ENCODE results near the gene DIAPH2.

GRCh38 chrX:97065973-97066372 is 381.3 kb downstream of the DIAPH2 start:
- TF ChIP-seq MYC (IDR thresholded peaks at IDR 0.05; ENCODE audit: low read depth, low read length) (no peak), CTCF (IDR thresholded peaks at IDR 0.05; ENCODE audit: low read depth, low read length) (no peak), POLR2A (IDR thresholded peaks at IDR 0.05; ENCODE audit: extremely low read depth, insufficient read length) (no peak)

Measured in NB4 (cell line).